Ishikawa (cell line): ENCODE measurements around the gene HACD1.

ENCODE experiments used
- CEBPB ChIP-seq: IDR thresholded peaks from 2 replicates; pipeline ENCODE4 v1.6.1; 2012
- CREB1 ChIP-seq: IDR thresholded peaks from 2 replicates; pipeline ENCODE4 v1.6.1; 2012; ENCODE audit warnings: low read depth
- EGR1 ChIP-seq: IDR thresholded peaks from 2 replicates; pipeline ENCODE4 v1.6.1; 2012
- EP300 ChIP-seq: IDR thresholded peaks from 2 replicates; pipeline ENCODE4 v1.6.1; 2012; ENCODE audit warnings: borderline replicate concordance
- FOXM1 ChIP-seq: IDR thresholded peaks from 2 replicates; pipeline ENCODE4 v1.6.1; 2012; ENCODE audit warnings: low read depth, borderline replicate concordance
- MAX ChIP-seq: IDR thresholded peaks from 2 replicates; pipeline ENCODE4 v1.6.1; 2012
- NFIC ChIP-seq: IDR thresholded peaks from 2 replicates; pipeline ENCODE4 v1.6.1; 2012
- RAD21 ChIP-seq: IDR thresholded peaks from 2 replicates; pipeline ENCODE4 v1.6.1; 2012; ENCODE audit warnings: low read depth
- TAF1 ChIP-seq: IDR thresholded peaks from 2 replicates; pipeline ENCODE4 v1.6.1; 2012; ENCODE audit warnings: low read depth, mild to moderate bottlenecking
- TCF12 ChIP-seq: IDR thresholded peaks from 2 replicates; pipeline ENCODE4 v1.6.1; 2012; ENCODE audit warnings: low read depth
- TEAD4 ChIP-seq: IDR thresholded peaks from 2 replicates; pipeline ENCODE4 v1.6.1; 2012
- USF1 ChIP-seq: IDR thresholded peaks from 2 replicates; pipeline ENCODE4 v1.6.1; 2012
- YY1 ChIP-seq: IDR thresholded peaks from 2 replicates; pipeline ENCODE4 v1.6.1; 2012; ENCODE audit warnings: low read depth
- ZBTB7A ChIP-seq: IDR thresholded peaks from 2 replicates; pipeline ENCODE4 v1.6.1; 2012; ENCODE audit warnings: low read depth
- TF ChIP-seq, protein P1 (sequence below): IDR thresholded peaks from 2 replicates; pipeline ENCODE4 v1.6.1; 2012; ENCODE audit warnings: low read depth, mild to moderate bottlenecking

Gene HACD1

GRCh38 chr10:17606547-17607040 is 10.6 kb downstream of the HACD1 start:
- TF ChIP-seq TAF1 (no peak), TCF12 (no peak), USF1 (no peak), NFIC (no peak)

GRCh38 chr10:17605936-17606335 is 11.2 kb downstream of the HACD1 start:
- TF ChIP-seq MAX (no peak), EGR1 (no peak), FOXM1 (no peak), EP300 (no peak), YY1 (no peak), USF1 (no peak), RAD21 (no peak), NFIC (no peak), CREB1 (no peak), CEBPB (no peak), ZBTB7A (no peak), TAF1 (no peak), TCF12 (no peak), TEAD4 (no peak)
- TF ChIP-seq, protein P1, sequence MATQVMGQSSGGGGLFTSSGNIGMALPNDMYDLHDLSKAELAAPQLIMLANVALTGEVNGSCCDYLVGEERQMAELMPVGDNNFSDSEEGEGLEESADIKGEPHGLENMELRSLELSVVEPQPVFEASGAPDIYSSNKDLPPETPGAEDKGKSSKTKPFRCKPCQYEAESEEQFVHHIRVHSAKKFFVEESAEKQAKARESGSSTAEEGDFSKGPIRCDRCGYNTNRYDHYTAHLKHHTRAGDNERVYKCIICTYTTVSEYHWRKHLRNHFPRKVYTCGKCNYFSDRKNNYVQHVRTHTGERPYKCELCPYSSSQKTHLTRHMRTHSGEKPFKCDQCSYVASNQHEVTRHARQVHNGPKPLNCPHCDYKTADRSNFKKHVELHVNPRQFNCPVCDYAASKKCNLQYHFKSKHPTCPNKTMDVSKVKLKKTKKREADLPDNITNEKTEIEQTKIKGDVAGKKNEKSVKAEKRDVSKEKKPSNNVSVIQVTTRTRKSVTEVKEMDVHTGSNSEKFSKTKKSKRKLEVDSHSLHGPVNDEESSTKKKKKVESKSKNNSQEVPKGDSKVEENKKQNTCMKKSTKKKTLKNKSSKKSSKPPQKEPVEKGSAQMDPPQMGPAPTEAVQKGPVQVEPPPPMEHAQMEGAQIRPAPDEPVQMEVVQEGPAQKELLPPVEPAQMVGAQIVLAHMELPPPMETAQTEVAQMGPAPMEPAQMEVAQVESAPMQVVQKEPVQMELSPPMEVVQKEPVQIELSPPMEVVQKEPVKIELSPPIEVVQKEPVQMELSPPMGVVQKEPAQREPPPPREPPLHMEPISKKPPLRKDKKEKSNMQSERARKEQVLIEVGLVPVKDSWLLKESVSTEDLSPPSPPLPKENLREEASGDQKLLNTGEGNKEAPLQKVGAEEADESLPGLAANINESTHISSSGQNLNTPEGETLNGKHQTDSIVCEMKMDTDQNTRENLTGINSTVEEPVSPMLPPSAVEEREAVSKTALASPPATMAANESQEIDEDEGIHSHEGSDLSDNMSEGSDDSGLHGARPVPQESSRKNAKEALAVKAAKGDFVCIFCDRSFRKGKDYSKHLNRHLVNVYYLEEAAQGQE, result no peak

GRCh38 chr10:17599089-17599488 is 18.1 kb downstream of the HACD1 start:
- peak; percentile 13; the same call in 1 of the 2 replicates for TF ChIP-seq RAD21
- TF ChIP-seq TEAD4, result no peak

- no peak for TF ChIP-seq CEBPB
- TF ChIP-seq TCF12, result no peak
- no peak for TF ChIP-seq EGR1
- no peak for TF ChIP-seq USF1
- TF ChIP-seq YY1, result no peak
- TF ChIP-seq CREB1, result no peak
- TF ChIP-seq NFIC, result no peak
- TF ChIP-seq TAF1, result no peak
- TF ChIP-seq, protein P1, result no peak
- no peak for TF ChIP-seq ZBTB7A
- no peak for TF ChIP-seq EP300
Measured at GRCh38 chr10:17597386-17597785, 19.8 kb downstream of the HACD1 start.

DNA sequence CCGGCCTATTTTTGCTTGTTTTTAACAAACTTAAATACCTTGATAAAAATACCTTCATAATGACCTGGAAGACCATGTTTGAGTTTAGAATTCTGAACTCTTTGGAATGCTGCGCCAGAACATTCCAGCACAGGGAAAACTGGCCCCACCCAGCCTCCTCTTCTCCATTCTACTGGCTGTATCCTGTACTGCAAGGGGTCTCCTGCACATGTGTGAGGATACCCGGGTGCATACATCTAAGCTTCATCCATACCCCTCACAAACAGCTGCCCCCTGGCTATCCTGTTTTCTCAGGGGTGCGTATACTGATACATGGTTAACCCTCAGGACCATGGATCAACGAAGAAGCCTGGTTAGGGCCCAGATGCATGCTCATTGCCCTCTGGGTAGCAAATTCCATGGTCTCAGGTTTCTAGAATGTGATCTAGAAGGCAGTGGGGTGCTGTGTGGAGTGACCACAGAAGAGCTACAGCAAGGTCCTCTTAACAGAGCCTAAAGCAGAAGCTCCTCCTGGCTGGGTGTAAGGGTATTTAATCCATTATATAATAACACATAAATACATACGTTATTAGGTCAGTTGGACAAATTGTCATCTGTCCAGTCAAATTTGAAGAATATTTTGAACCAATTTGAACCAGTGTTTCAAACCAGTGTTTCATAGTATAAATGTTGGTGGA is 26.1 kb downstream of the HACD1 start:
- no peak for TF ChIP-seq TAF1
- no peak for TF ChIP-seq MAX
- TF ChIP-seq USF1, result no peak

GRCh38 chr10:17588420-17588819 is 28.8 kb downstream of the HACD1 start:
- no peak for TF ChIP-seq FOXM1
- no peak for TF ChIP-seq CEBPB
- TF ChIP-seq, protein P1, result no peak
- TF ChIP-seq TAF1, result no peak
- TF ChIP-seq MAX, result no peak
- no peak for TF ChIP-seq YY1
- TF ChIP-seq EGR1, result no peak
- no peak for TF ChIP-seq TEAD4
- no peak for TF ChIP-seq TCF12
- TF ChIP-seq ZBTB7A, result no peak
- no peak for TF ChIP-seq CREB1
- no peak for TF ChIP-seq USF1
- no peak for TF ChIP-seq EP300
- no peak for TF ChIP-seq RAD21
- TF ChIP-seq NFIC, result no peak
